Hepatocyte (in vitro differentiated cells): ENCODE results near the gene LDLRAD4. TPM values are rescaled to one million over a fixed set of nuclear protein-coding genes. Genes with fewer than 3 reads are reported as not detected.

Experiments used
- DNase-seq: peaks from one replicate; pipeline ENCODE4 v3.0.0-alpha.2; 2016; ENCODE audit warnings: low spot score
- H2AFZ ChIP-seq: fragments of 200-600 bp; sonication (generic); 2 replicates; pipeline ENCODE4 v1.6.0; 2016; ENCODE audit warnings: antibody characterized with exemption, mild to moderate bottlenecking
- H3K27ac ChIP-seq: fragments of 200-600 bp; sonication (generic); 2 replicates; pipeline ENCODE4 v1.5.1; 2016; ENCODE audit warnings: mild to moderate bottlenecking
- H3K27me3 ChIP-seq: fragments of 200-600 bp; sonication (generic); 2 replicates; pipeline ENCODE4 v1.6.1; 2016
- H3K36me3 ChIP-seq: fragments of 200-600 bp; sonication (generic); replicated peaks from 2 replicates; pipeline ENCODE4 v1.5.1; 2016; ENCODE audit warnings: low read depth; ENCODE audit not compliant: insufficient read depth
- H3K4me1 ChIP-seq: fragments of 200-600 bp; sonication (generic); 2 replicates; pipeline ENCODE4 v1.5.1; 2016; ENCODE audit warnings: mild to moderate bottlenecking, moderate library complexity; ENCODE audit not compliant: insufficient read depth
- H3K4me2 ChIP-seq: fragments of 200-600 bp; sonication (generic); 2 replicates; pipeline ENCODE4 v1.6.0; 2016
- H3K4me3 ChIP-seq: fragments of 200-600 bp; sonication (generic); 2 replicates; pipeline ENCODE4 v1.5.1; 2016; ENCODE audit warnings: mild to moderate bottlenecking
- H3K79me2 ChIP-seq: fragments of 200-600 bp; sonication (generic); 2 replicates; pipeline ENCODE4 v1.6.0; 2017; ENCODE audit warnings: mild to moderate bottlenecking
- H3K9me2 ChIP-seq: fragments of 200-600 bp; sonication (generic); replicated peaks from 2 replicates; pipeline ENCODE4 v1.6.0; 2017; ENCODE audit warnings: mild to moderate bottlenecking; ENCODE audit not compliant: insufficient read depth
- H3K9me3 ChIP-seq: fragments of 200-600 bp; sonication (generic); 2 replicates; pipeline ENCODE4 v1.5.1; 2016; ENCODE audit warnings: low read depth, mild to moderate bottlenecking
- H4K20me1 ChIP-seq: fragments of 200-600 bp; sonication (generic); 2 replicates; pipeline ENCODE4 v1.6.0; 2016; ENCODE audit warnings: mild to moderate bottlenecking; ENCODE audit not compliant: insufficient read depth, poor library complexity, severe bottlenecking
- CTCF ChIP-seq: fragments of 200-600 bp; sonication (generic); IDR thresholded peaks from 2 replicates; pipeline ENCODE4 v1.5.1; 2016; ENCODE audit warnings: antibody characterized with exemption, mild to moderate bottlenecking; ENCODE audit not compliant: poor library complexity
- EZH2 ChIP-seq: fragments of 200-600 bp; sonication (generic); IDR thresholded peaks from 2 replicates; pipeline ENCODE4 v1.6.1; 2016; ENCODE audit warnings: antibody characterized with exemption, mild to moderate bottlenecking, borderline replicate concordance
- EZH2phosphoT487 ChIP-seq: fragments of 200-600 bp; sonication (generic); IDR thresholded peaks from one replicate; pipeline ENCODE4 v1.6.1; 2018; ENCODE audit warnings: antibody characterized with exemption, mild to moderate bottlenecking, low read depth, moderate library complexity; ENCODE audit not compliant: unreplicated experiment, severe bottlenecking
- WGBS: methylation state at CpG from one replicate; pipeline ENCODE4 v1.1.6; 2016; ENCODE audit warnings: low lambda C conversion rate; ENCODE audit errors: missing lambda C conversion rate; 5-methylcytosine and 5-hydroxymethylcytosine counted together
- polyA plus RNA-seq: library from polyadenylated mRNA; unstranded; fragments of >200 nt; fragmentation: Nextera tagmentation; extraction: Ambion mirVana; gene quantifications from 2 replicates; pipeline ENCODE4 v1.2.1, GENCODE V29; 2016
- total RNA-seq: library from RNA; depleted of rRNA; stranded (reverse); fragments of >200 nt; gene quantifications from 2 replicates; pipeline ENCODE4 v1.2.3, GENCODE V29; 2014

LDLRAD4 gene
- total and polyA plus RNA-seq, 2 experiments from 2014 or later, result 15.1 to 29.0 TPM

- 97% methylated on average over 2 of the region's 2 CpGs for WGBS
- Histone ChIP-seq H3K4me2 (no peak overlapping the region), H3K36me3 (no peaks in the 10 kb centered on the region), H4K20me1 (no peaks in the 10 kb centered on the region), H3K4me1 (no peaks in the 10 kb centered on the region), H3K9me3 (no peaks in the 10 kb centered on the region), H3K27me3 (no peaks in the 10 kb centered on the region), H3K4me3 (no peak overlapping the region), H3K79me2 (no peaks in the 10 kb centered on the region), H3K27ac (no peak overlapping the region), H2AFZ (no peak overlapping the region), H3K9me2 (no peaks in the 10 kb centered on the region)
- DNase-seq, result no peak
- TF ChIP-seq EZH2, result no peak
- TF ChIP-seq EZH2phosphoT487, result no peak
- TF ChIP-seq CTCF, result no peak
These were observed 96.4 kb downstream of the LDLRAD4 start for GRCh38 chr18:13315000-13315399.

GRCh38 chr18:13316063-13316462, 97.5 kb downstream of the LDLRAD4 start:
- H3K79me2 ChIP-seq, result no peaks in the 10 kb centered on the region
- no peaks in the 10 kb centered on the region for H3K9me3 ChIP-seq
- H3K27me3 ChIP-seq, result no peaks in the 10 kb centered on the region
- no peak overlapping the region for H3K27ac ChIP-seq
- H3K4me3 ChIP-seq, result no peak overlapping the region
- no peak overlapping the region for H3K4me2 ChIP-seq
- DNase-seq, result no peak
- no peaks in the 10 kb centered on the region for H3K9me2 ChIP-seq
- no peak overlapping the region for H2AFZ ChIP-seq
- H3K36me3 ChIP-seq, result no peaks in the 10 kb centered on the region
- WGBS, result 97% methylated on average over 3 of the region's 3 CpGs
- no peak for TF ChIP-seq EZH2
- no peak for TF ChIP-seq CTCF
- no peak for TF ChIP-seq EZH2phosphoT487
- no peaks in the 10 kb centered on the region for H3K4me1 ChIP-seq
- no peaks in the 10 kb centered on the region for H4K20me1 ChIP-seq

- WGBS, result 93% methylated on average over 9 of the region's 9 CpGs
- H3K9me3 ChIP-seq, result no peaks in the 10 kb centered on the region
- no peaks in the 10 kb centered on the region for H3K9me2 ChIP-seq
- TF ChIP-seq CTCF, result no peak
- TF ChIP-seq EZH2, result no peak
- TF ChIP-seq EZH2phosphoT487, result no peak
- H3K4me3 ChIP-seq, result no peak overlapping the region
- no peaks in the 10 kb centered on the region for H3K79me2 ChIP-seq
- H3K4me2 ChIP-seq, result no peak overlapping the region
- H3K4me1 ChIP-seq, result no peaks in the 10 kb centered on the region
- no peaks in the 10 kb centered on the region for H3K27me3 ChIP-seq
- no peak for DNase-seq
- no peak overlapping the region for H3K27ac ChIP-seq
- H2AFZ ChIP-seq, result no peak overlapping the region
- no peaks in the 10 kb centered on the region for H4K20me1 ChIP-seq
- H3K36me3 ChIP-seq, result no peaks in the 10 kb centered on the region
These were observed 99.2 kb downstream of the LDLRAD4 start for GRCh38 chr18:13317801-13318200.
